HG02943 (cell line): ENCODE results near the gene TINCR.
"Not testable (repeated sequence)": the region's sequence is repeated elsewhere in the genome, so short reads cannot be mapped to it uniquely, and the experiment has no call there.

Experiments
- ATAC-seq: cut with Tn5 transposase; IDR thresholded peaks from one replicate; pipeline ENCODE4 v1.9.1; 2021; ENCODE audit warnings: mild to moderate bottlenecking, low read depth, moderate library complexity; ENCODE audit not compliant: unreplicated experiment

Gene TINCR

GRCh38 chr19:5567360-5567969, at the start of gene TINCR:
TSS of gene TINCR (minus strand) at chr19:5567953.
- no peak for ATAC-seq

- ATAC-seq, result no peak
Measured at GRCh38 chr19:5617080-5617479, 49.3 kb upstream of the TINCR start.

- ATAC-seq, result no peak
Measured at GRCh38 chr19:5615756-5616327, 48.1 kb upstream of the TINCR start.

GRCh38 chr19:5612891-5613865, 45.4 kb upstream of the TINCR start:
- no peak for ATAC-seq

GRCh38 chr19:5609881-5610448, 42.2 kb upstream of the TINCR start:
- ATAC-seq, result no peak

GRCh38 chr19:5608766-5609165, 41.0 kb upstream of the TINCR start:
- ATAC-seq, result not testable (repeated sequence)

- no peak for ATAC-seq
Measured at GRCh38 chr19:5608291-5608690, 40.5 kb upstream of the TINCR start.

- no peak for ATAC-seq
Measured at GRCh38 chr19:5607318-5608275, 39.8 kb upstream of the TINCR start.

GRCh38 chr19:5605362-5605761, 37.6 kb upstream of the TINCR start:
- ATAC-seq, result no peak

GRCh38 chr19:5603626-5604025, 35.9 kb upstream of the TINCR start:
- ATAC-seq, result no peak

GRCh38 chr19:5600797-5601196, 33.0 kb upstream of the TINCR start:
- no peak for ATAC-seq

GRCh38 chr19:5595745-5596144, 28.0 kb upstream of the TINCR start:
- no peak for ATAC-seq

GRCh38 chr19:5595129-5595528, 27.4 kb upstream of the TINCR start:
- ATAC-seq, result no peak

- ATAC-seq, result no peak
Measured at GRCh38 chr19:5594521-5594950, 26.8 kb upstream of the TINCR start.

GRCh38 chr19:5593343-5594255, 25.8 kb upstream of the TINCR start:
- no peak for ATAC-seq

- ATAC-seq, result no peak
Measured at GRCh38 chr19:5592531-5593342, 25.0 kb upstream of the TINCR start.

GRCh38 chr19:5591476-5591875, 23.7 kb upstream of the TINCR start:
- no peak for ATAC-seq

GRCh38 chr19:5590865-5591154, 23.1 kb upstream of the TINCR start:
- no peak for ATAC-seq
